H1 (cell line): ENCODE results near the gene AP3M1. TPM values are rescaled to one million over a fixed set of nuclear protein-coding genes. Genes with fewer than 3 reads are reported as not detected.

Experiments
- CTCF ChIA-PET: fragments of 300-600 bp; sonication (Branson Sonifier 250); formaldehyde crosslinking; loops from one replicate; lab custom pipeline; 2021; ENCODE audit not compliant: partially characterized antibody; lab: Charles Lee
- POLR2A ChIA-PET: fragments of 300-600 bp; sonication (Branson Sonifier 250); formaldehyde crosslinking; loops from one replicate; lab custom pipeline; 2021; ENCODE audit warnings: inconsistent platforms; ENCODE audit not compliant: partially characterized antibody; lab: Charles Lee
- DNase-seq, 2 experiments: peaks; one replicate each; pipeline versions ENCODE4 v3.0.0 to v3.0.0-alpha.2; 2010 to 2022; ENCODE audit warnings: low spot score in 2 of 2, low read depth in 1 of 2, mixed read lengths in 1 of 2
- FAIRE-seq: peaks from 2 replicates; lab custom pipeline; 2011; peaks lifted over from hg19 to GRCh38; lab: Jason Lieb, UNC
- H2AFZ ChIP-seq: 2 replicates; pipeline ENCODE4 v1.8.1; 2012; ENCODE audit warnings: low read length, inconsistent platforms
- H2AK5ac ChIP-seq: 2 replicates; pipeline ENCODE4 v1.6.1; 2013; ENCODE audit warnings: low read depth, low read length
- H2BK120ac ChIP-seq: replicated peaks from 2 replicates; pipeline ENCODE3; 2013; ENCODE audit warnings: low read depth, low read length, inconsistent platforms
- H2BK12ac ChIP-seq: 2 replicates; pipeline ENCODE4 v1.6.1; 2013; ENCODE audit warnings: low read depth, low read length
- H2BK15ac ChIP-seq: 2 replicates; pipeline ENCODE4 v1.6.1; 2013; ENCODE audit warnings: low read length
- H2BK20ac ChIP-seq: 2 replicates; pipeline ENCODE4 v1.6.1; 2013; ENCODE audit warnings: low read length
- H2BK5ac ChIP-seq: 2 replicates; pipeline ENCODE4 v1.6.1; 2013; ENCODE audit warnings: low read depth, low read length
- H3K14ac ChIP-seq: 2 replicates; pipeline ENCODE4 v1.6.1; 2013; ENCODE audit warnings: inconsistent platforms; ENCODE audit not compliant: insufficient read length
- H3K18ac ChIP-seq: 2 replicates; pipeline ENCODE4 v1.6.1; 2013; ENCODE audit warnings: low read length; ENCODE audit errors: extremely low read depth
- H3K23ac ChIP-seq: 2 replicates; pipeline ENCODE4 v1.6.1; 2013; ENCODE audit warnings: inconsistent platforms; ENCODE audit not compliant: insufficient read length
- H3K23me2 ChIP-seq: 2 replicates; pipeline ENCODE4 v1.6.1; 2013; ENCODE audit warnings: low read depth, low read length
- H3K27ac ChIP-seq: 2 replicates; pipeline ENCODE4 v1.6.1; 2011; ENCODE audit warnings: low read depth, low read length, inconsistent platforms
- H3K27me3 ChIP-seq, 4 experiments: replicated peaks in 1 of 4; 1 replicate in 1 of 4; 2 replicates in 3 of 4; pipeline versions ENCODE4 v1.6.1 to v1.8.1; 2011 to 2013; ENCODE audit warnings: low read length in 3 of 4, mild to moderate bottlenecking in 3 of 4, inconsistent platforms in 2 of 4, mixed read lengths in 2 of 4, moderate library complexity in 1 of 4; ENCODE audit not compliant: control insufficient read depth in 3 of 4, insufficient read depth in 3 of 4; ENCODE audit errors: extremely low read depth in 1 of 4
- H3K36me3 ChIP-seq, 4 experiments: 2 replicates each; pipeline versions ENCODE4 v1.6.1 to v1.8.1; 2011 to 2013; ENCODE audit warnings: mild to moderate bottlenecking in 4 of 4, low read length in 3 of 4, moderate library complexity in 2 of 4, control low read depth in 1 of 4, inconsistent platforms in 1 of 4; ENCODE audit not compliant: insufficient read depth in 4 of 4, control insufficient read depth in 2 of 4
- H3K4ac ChIP-seq: replicated peaks from 2 replicates; pipeline ENCODE3; 2013; ENCODE audit warnings: low read length, low read depth, mixed read lengths, inconsistent platforms; ENCODE audit not compliant: insufficient read length
- H3K4me1 ChIP-seq, 4 experiments: replicated peaks in 1 of 4; 1 replicate in 1 of 4; 2 replicates in 3 of 4; pipeline versions ENCODE4 v1.6.1 to v1.8.1; 2011 to 2013; ENCODE audit warnings: low read length in 3 of 4, inconsistent platforms in 2 of 4, mixed read lengths in 1 of 4; ENCODE audit not compliant: insufficient read depth in 4 of 4, control insufficient read depth in 3 of 4
- H3K4me2 ChIP-seq, 2 experiments: 2 replicates each; pipeline versions ENCODE4 v1.6.1 to v1.8.1; 2011 to 2013; ENCODE audit warnings: low read depth in 2 of 2, low read length in 2 of 2, control low read depth in 1 of 2, inconsistent platforms in 1 of 2, mild to moderate bottlenecking in 1 of 2; ENCODE audit not compliant: insufficient read depth in 1 of 2
- H3K4me3 ChIP-seq, 4 experiments: fragments of 200-600, 300-600 bp in 1 of 4; sonication (generic), shearing (Covaris generic), sonication (Bioruptor Twin) in 1 of 4; 2 replicates each; pipeline versions ENCODE4 v1.5.1 to v1.8.1; 2011 to 2016; ENCODE audit warnings: low read length in 4 of 4, low read depth in 3 of 4, control low read depth in 2 of 4, inconsistent platforms in 2 of 4, mild to moderate bottlenecking in 2 of 4, mixed read lengths in 1 of 4, moderate library complexity in 1 of 4; ENCODE audit not compliant: insufficient read depth in 2 of 4; ENCODE audit errors: extremely low read depth in 1 of 4
- H3K56ac ChIP-seq: replicated peaks from 2 replicates; pipeline ENCODE3; 2013; ENCODE audit warnings: low read depth, mild to moderate bottlenecking, mixed read lengths, low read length, inconsistent platforms; ENCODE audit not compliant: insufficient read length
- H3K79me1 ChIP-seq: 2 replicates; pipeline ENCODE4 v1.6.1; 2013; ENCODE audit warnings: low read depth, low read length, control low read depth
- H3K79me2 ChIP-seq, 2 experiments: 2 replicates each; pipeline versions ENCODE4 v1.6.1 to v1.8.1; 2012 to 2013; ENCODE audit warnings: low read length in 2 of 2, mild to moderate bottlenecking in 2 of 2, inconsistent platforms in 1 of 2; ENCODE audit not compliant: insufficient read depth in 2 of 2, control insufficient read depth in 1 of 2
- H3K9ac ChIP-seq, 4 experiments: replicated peaks in 1 of 4; 1 replicate in 1 of 4; 2 replicates in 3 of 4; pipeline versions ENCODE4 v1.6.1 to v1.8.1; 2011 to 2013; ENCODE audit warnings: low read depth in 3 of 4, low read length in 3 of 4, control low read depth in 2 of 4, mild to moderate bottlenecking in 2 of 4, moderate library complexity in 2 of 4, inconsistent platforms in 1 of 4; ENCODE audit errors: extremely low read depth in 1 of 4
- H3K9me3 ChIP-seq, 2 experiments: 2 replicates each; pipeline versions ENCODE4 v1.6.1 to v1.8.1; 2012 to 2013; ENCODE audit warnings: mild to moderate bottlenecking in 2 of 2, moderate library complexity in 2 of 2, control low read depth in 1 of 2, inconsistent platforms in 1 of 2, low read depth in 1 of 2, low read length in 1 of 2, mixed read lengths in 1 of 2; ENCODE audit not compliant: insufficient read depth in 2 of 2
- H4K20me1 ChIP-seq, 2 experiments: replicated peaks in 1 of 2; 2 replicates each; pipeline versions ENCODE3 to v1.8.1; 2011 to 2013; ENCODE audit warnings: inconsistent platforms in 2 of 2, low read length in 2 of 2, mild to moderate bottlenecking in 1 of 2; ENCODE audit not compliant: insufficient read depth in 2 of 2, control insufficient read depth in 1 of 2
- H4K5ac ChIP-seq: 2 replicates; pipeline ENCODE4 v1.6.1; 2013; ENCODE audit warnings: low read length, low read depth, mixed read lengths, inconsistent platforms; ENCODE audit not compliant: insufficient read length
- H4K8ac ChIP-seq: 2 replicates; pipeline ENCODE4 v1.8.0; 2013; ENCODE audit warnings: mild to moderate bottlenecking, moderate library complexity, low read length, inconsistent platforms; ENCODE audit not compliant: insufficient read depth; ENCODE audit errors: extremely low read depth
- H4K91ac ChIP-seq: replicated peaks from 2 replicates; pipeline ENCODE3; 2013; ENCODE audit warnings: low read length, mixed read lengths, inconsistent platforms; ENCODE audit not compliant: insufficient read length
- ASH2L ChIP-seq: fragments of 200-600, 300-600 bp; sonication (generic); IDR thresholded peaks from one replicate; pipeline ENCODE4 v1.7.1; 2017; ENCODE audit warnings: low read length
- BACH1 ChIP-seq: IDR thresholded peaks from 2 replicates; pipeline ENCODE4 v1.6.1; 2012; ENCODE audit warnings: low read length, improper control_type of control experiment
- BRCA1 ChIP-seq: IDR thresholded peaks from 2 replicates; pipeline ENCODE4 v1.6.1; 2012; ENCODE audit warnings: low read depth, low read length, improper control_type of control experiment
- E2F6 ChIP-seq: IDR thresholded peaks from 2 replicates; pipeline ENCODE4 v1.6.1; 2012; ENCODE audit warnings: inconsistent platforms
- EGR1 ChIP-seq: IDR thresholded peaks from 2 replicates; pipeline ENCODE4 v1.6.1; 2011; ENCODE audit warnings: low read depth, low read length, borderline replicate concordance
- RXRA ChIP-seq: IDR thresholded peaks from 2 replicates; pipeline ENCODE4 v1.6.1; 2011; ENCODE audit warnings: low read depth, mild to moderate bottlenecking, low read length, moderate library complexity; ENCODE audit not compliant: insufficient read depth
- SAP30 ChIP-seq: fragments of 300-600 bp; sonication (generic); IDR thresholded peaks from 2 replicates; pipeline ENCODE4 v1.7.1; 2012; ENCODE audit warnings: low read length, moderate library complexity, mild to moderate bottlenecking, inconsistent platforms; ENCODE audit not compliant: insufficient read depth, insufficient replicate concordance
- SIX5 ChIP-seq: IDR thresholded peaks from 2 replicates; pipeline ENCODE4 v1.6.1; 2011; ENCODE audit warnings: mild to moderate bottlenecking, low read depth, low read length
- SRF ChIP-seq: IDR thresholded peaks from 2 replicates; pipeline ENCODE4 v1.6.1; 2011; ENCODE audit warnings: mild to moderate bottlenecking, low read depth, low read length, moderate library complexity
- TEAD4 ChIP-seq: IDR thresholded peaks from 2 replicates; pipeline ENCODE4 v1.6.1; 2012; ENCODE audit warnings: low read depth, low read length, inconsistent platforms, mixed read lengths
- ZNF274 ChIP-seq: IDR thresholded peaks from 2 replicates; pipeline ENCODE4 v1.7.0; 2012; ENCODE audit warnings: low read length, borderline replicate concordance; ENCODE audit errors: extremely low read depth
- WGBS, 2 experiments: shearing (Covaris generic) in 1 of 2; methylation state at CpG; one replicate each; pipeline versions ENCODE4 v1.1.6 to v1.1.7; 2013 to 2015; ENCODE audit warnings: low lambda C conversion rate in 2 of 2, mixed read lengths in 2 of 2, inconsistent platforms in 1 of 2, low coverage in 1 of 2, missing lambda C conversion rate in 1 of 2; ENCODE audit not compliant: insufficient replicate concordance in 2 of 2, insufficient coverage in 1 of 2, insufficient read length in 1 of 2; ENCODE audit errors: extremely low coverage in 1 of 2, missing lambda C conversion rate in 1 of 2; 5-methylcytosine and 5-hydroxymethylcytosine counted together
- polyA plus RNA-seq, 7 experiments: library from polyadenylated mRNA; depleted of rRNA in 3 of 7; stranded (reverse) in 5 of 7; unstranded in 2 of 7; fragments of >200 nt in 5 of 7; fragments of 200-250 nt in 2 of 7; gene quantifications; 1 replicate in 5 of 7; 2 replicates in 1 of 7; 4 replicates in 1 of 7; pipeline versions ENCODE4 v1.2.1 to v1.2.3, GENCODE V29; 2011 to 2013; ENCODE audit warnings: missing spikeins in 2 of 7, mixed read lengths in 2 of 7
- total RNA-seq: library from RNA; stranded (reverse); fragmentation: NEBNext Ultra II Directional; extraction: Animal tissue kit (Norgen Biotek cat#: 25700); gene quantifications from 2 replicates; pipeline ENCODE4 v1.2.1, GENCODE V29; 2021

The AP3M1 gene
- total and polyA plus RNA-seq, 2 of the 8 experiments (the other 6 are each of a cell fraction or from before 2014, with no cell fraction given) = 23.9 to 38.9 TPM

DNA sequence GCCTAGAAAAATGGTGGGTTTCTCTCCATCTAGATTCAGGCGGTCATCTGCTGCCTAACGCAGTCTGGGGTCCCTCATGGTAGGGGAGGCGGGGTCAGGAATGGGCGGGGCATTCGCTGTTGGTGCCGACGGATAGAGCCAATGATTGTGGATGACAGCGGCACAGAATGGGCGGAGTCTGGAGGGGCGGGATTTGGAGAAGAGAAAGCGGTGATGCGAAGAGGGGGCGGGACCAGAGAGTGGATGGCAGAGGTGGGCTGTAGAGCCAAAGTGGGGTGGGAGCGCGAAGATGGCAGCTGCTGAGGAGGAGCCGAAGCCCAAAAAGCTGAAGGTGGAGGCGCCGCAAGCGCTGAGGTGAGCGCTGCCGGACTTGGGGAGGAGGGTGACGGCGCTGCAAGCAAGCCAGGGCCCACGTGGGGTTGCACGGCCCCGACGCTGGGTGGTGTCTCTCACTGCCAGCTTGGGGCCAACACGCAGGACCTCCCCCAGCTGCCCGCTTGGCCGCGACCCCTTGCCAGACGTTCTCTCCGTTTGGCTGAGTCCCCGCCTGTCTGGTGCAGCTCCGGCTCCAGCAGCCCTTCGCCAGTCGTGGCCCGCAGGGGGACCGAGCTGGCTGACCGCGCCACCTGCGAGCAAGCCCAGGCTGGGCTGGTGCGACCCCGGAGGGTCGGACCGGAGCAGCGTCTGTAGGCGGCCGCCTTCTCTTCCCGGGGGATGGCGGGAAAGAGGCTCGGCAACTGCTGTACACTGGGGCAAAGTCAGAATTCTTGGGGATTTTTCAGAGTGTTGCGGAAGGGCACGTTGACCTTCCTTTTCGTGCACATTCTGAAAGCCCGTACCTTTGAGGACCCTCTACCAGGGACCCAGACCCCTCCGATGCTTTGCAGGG, 606 bp upstream of the AP3M1 start, which contains the start of gene ADK:
TSS of gene ADK (plus strand) at position 232 of the 889 bp plus-strand sequence. CDS start at position 290, 58 bp downstream.
- Histone ChIP-seq H4K20me1 (peaks cover 0 to 6% of the 10 kb centered on the region in 2 experiments), H3K14ac (peak within 1 kb of the TSS; percentile 27), H3K36me3 (no peaks in the 10 kb centered on the region), H2BK5ac (peak within 1 kb of the TSS; percentile 96), H4K91ac (peak within 1 kb of the TSS; percentile 45), H2BK20ac (no peak within 1 kb of the TSS), H4K5ac (peak within 1 kb of the TSS; percentile 99), H2AFZ (peak within 1 kb of the TSS; percentile 81; the same call in 1 of the 2 replicates), H3K18ac (peak within 1 kb of the TSS; percentile 94), H3K4ac (peak within 1 kb of the TSS; percentile 13), H3K23ac (no peak within 1 kb of the TSS), H3K4me3 (peak within 1 kb of the TSS; percentile 79 to 98 (median 94)), H2BK15ac (no peak within 1 kb of the TSS; the same call in 1 of the 2 replicates), H3K4me2 (peak within 1 kb of the TSS; percentile 72 to 75), H2BK12ac (peak within 1 kb of the TSS; percentile 86), H3K27ac (peak within 1 kb of the TSS; percentile 95), H3K23me2 (peaks cover 12% of the 10 kb centered on the region), H2BK120ac (no peak within 1 kb of the TSS), H3K79me2 (peaks cover 3 to 67% of the 10 kb centered on the region in 2 experiments; a peak in 3 of 4 replicates), H4K8ac (peak within 1 kb of the TSS; percentile 98), H3K27me3 (no peaks in the 10 kb centered on the region), H3K56ac (peak within 1 kb of the TSS; percentile 80), H2AK5ac (0 out of 2 replicates have a peak within 1 kb of the TSS, but pooled peaks have one; percentile 28), H3K9ac (peak within 1 kb of the TSS; percentile 84 to 98 (median 92)), H3K79me1 (no peaks in the 10 kb centered on the region; the same call in none of the 2 replicates), H3K9me3 (no peaks in the 10 kb centered on the region), H3K4me1 (peaks cover 0 to 2% (median under 1%) of the 10 kb centered on the region in 4 experiments; a peak in 3 of 7 replicates)
- ChIA-PET POLR2A (interaction anchor here (0.6 to 3.1 kb wide), 19 partner anchors 11 to 950 kb away, joined by 3 to 20 read pairs (median 4); no protein-coding TSS in a partner anchor), CTCF (interaction anchor here (1.0 to 1.6 kb wide), 5 partner anchors 13 to 62 kb away, joined by 3 to 5 read pairs (median 3); no protein-coding TSS in a partner anchor)
- WGBS, 2 experiments = 1% methylated on average over 57 of the region's 57 CpGs; no CpG with 5 or more reads in 1 of the 2 experiments
- DNase-seq = peak; percentile 98 to 100
- FAIRE-seq = no peak
- no peak for TF ChIP-seq SRF
- peak; percentile 83 for TF ChIP-seq ASH2L
- no peak for TF ChIP-seq BRCA1
- no peak for TF ChIP-seq RXRA
- TF ChIP-seq EGR1 = no peak
- no peak for TF ChIP-seq SAP30
- no peak for TF ChIP-seq TEAD4
- no peak for TF ChIP-seq BACH1
- TF ChIP-seq E2F6 = no peak
- TF ChIP-seq ZNF274 = no peak
- no peak for TF ChIP-seq SIX5
